GM12878 (cell line): ENCODE data around the gene CHIT1. TPM values are rescaled to one million over a fixed set of nuclear protein-coding genes. Genes with fewer than 3 reads are reported as not detected.
A peak's percentile ranks its signal among the peaks of the same experiment; 100 is the strongest.

Source experiments
- ATF3 ChIP-seq: IDR thresholded peaks from 2 replicates; pipeline ENCODE4 v1.6.1; 2011; ENCODE audit warnings: low read depth, mild to moderate bottlenecking, low read length, moderate library complexity, borderline replicate concordance; ENCODE audit errors: extremely low read depth
- BCL3 ChIP-seq: IDR thresholded peaks from 2 replicates; pipeline ENCODE4 v1.6.1; 2011; ENCODE audit warnings: borderline replicate concordance, low read depth, mild to moderate bottlenecking, moderate library complexity, low read length; ENCODE audit not compliant: insufficient read depth, poor library complexity, severe bottlenecking
- BHLHE40 ChIP-seq, 2 experiments: fragments of 450-650 bp in 1 of 2; IDR thresholded peaks; 2 replicates each; pipeline ENCODE4 v1.6.1; 2011 to 2017; ENCODE audit warnings: low read depth in 2 of 2, borderline replicate concordance in 1 of 2, improper control_type of control experiment in 1 of 2, low read length in 1 of 2, mild to moderate bottlenecking in 1 of 2
- CEBPB ChIP-seq, 2 experiments: fragments of 150-350 bp in 1 of 2; IDR thresholded peaks; 2 replicates each; pipeline ENCODE4 v1.6.1; 2012 to 2014; ENCODE audit warnings: low read depth in 2 of 2, low read length in 2 of 2, borderline replicate concordance in 1 of 2, inconsistent platforms in 1 of 2
- CREM ChIP-seq: IDR thresholded peaks from 2 replicates; pipeline ENCODE4 v1.6.1; 2014; ENCODE audit warnings: antibody characterized with exemption, low read depth
- ESRRA ChIP-seq: IDR thresholded peaks from 2 replicates; pipeline ENCODE4 v1.6.1; 2012; ENCODE audit warnings: mild to moderate bottlenecking, low read length, improper control_type of control experiment
- GABPA ChIP-seq: IDR thresholded peaks from 2 replicates; pipeline ENCODE4 v1.6.1; 2014; ENCODE audit warnings: antibody characterized with exemption, low read depth, mild to moderate bottlenecking, inconsistent platforms
- HDGF ChIP-seq: fragments of 450-650 bp; IDR thresholded peaks from 2 replicates; pipeline ENCODE4 v1.6.1; 2016; ENCODE audit warnings: antibody characterized with exemption
- MEF2A ChIP-seq: IDR thresholded peaks from 2 replicates; pipeline ENCODE4 v1.6.1; 2011; ENCODE audit warnings: low read depth, mild to moderate bottlenecking, low read length, moderate library complexity; ENCODE audit not compliant: insufficient read depth
- MEF2B ChIP-seq: fragments of 450-650 bp; IDR thresholded peaks from 2 replicates; pipeline ENCODE4 v1.6.1; 2018; ENCODE audit warnings: mild to moderate bottlenecking, moderate library complexity; ENCODE audit not compliant: partially characterized antibody, poor library complexity, severe bottlenecking
- MTA3 ChIP-seq: IDR thresholded peaks from 2 replicates; pipeline ENCODE4 v1.6.1; 2012; ENCODE audit warnings: low read length, inconsistent platforms, borderline replicate concordance
- NFYA ChIP-seq: IDR thresholded peaks from 2 replicates; pipeline ENCODE4 v1.6.1; 2011; ENCODE audit warnings: low read depth, mild to moderate bottlenecking, low read length, improper control_type of control experiment, borderline replicate concordance
- PML ChIP-seq: IDR thresholded peaks from 2 replicates; pipeline ENCODE4 v1.6.1; 2012; ENCODE audit warnings: low read length, inconsistent platforms
- POLR2A ChIP-seq: IDR thresholded peaks from 2 replicates; pipeline ENCODE4 v1.6.1; 2011; ENCODE audit warnings: low read depth, mild to moderate bottlenecking, low read length
- POLR2AphosphoS2 ChIP-seq: IDR thresholded peaks from 2 replicates; pipeline ENCODE4 v1.6.1; 2011; ENCODE audit warnings: low read depth, mild to moderate bottlenecking, low read length, improper control_type of control experiment, moderate library complexity
- RAD51 ChIP-seq: fragments of 450-650 bp; IDR thresholded peaks from 2 replicates; pipeline ENCODE4 v1.6.1; 2016; ENCODE audit warnings: moderate library complexity, mild to moderate bottlenecking, inconsistent platforms
- RELB ChIP-seq: fragments of 450-650 bp; IDR thresholded peaks from 2 replicates; pipeline ENCODE4 v1.6.1; 2017; ENCODE audit warnings: low read depth, mild to moderate bottlenecking, moderate library complexity
- RFX5 ChIP-seq: IDR thresholded peaks from 2 replicates; pipeline ENCODE4 v1.6.1; 2011; ENCODE audit warnings: low read depth, low read length, improper control_type of control experiment
- TBL1XR1 ChIP-seq: IDR thresholded peaks from 2 replicates; pipeline ENCODE4 v1.6.1; 2012; ENCODE audit warnings: low read depth, low read length, improper control_type of control experiment
- YBX1 ChIP-seq: fragments of 450-650 bp; IDR thresholded peaks from 2 replicates; pipeline ENCODE4 v1.6.1; 2016; ENCODE audit warnings: antibody characterized with exemption
- ZBED1 ChIP-seq: IDR thresholded peaks from 2 replicates; pipeline ENCODE4 v1.6.1; 2016; ENCODE audit warnings: borderline replicate concordance
- ZNF592 ChIP-seq: fragments of 450-650 bp; IDR thresholded peaks from 2 replicates; pipeline ENCODE4 v1.6.1; 2017; ENCODE audit warnings: mild to moderate bottlenecking, moderate library complexity
- polyA plus RNA-seq, 11 experiments: library from polyadenylated mRNA; depleted of rRNA in 4 of 11; unstranded in 6 of 11; stranded (reverse) in 5 of 11; fragments of >200 nt; fragmentation: Nextera tagmentation in 4 of 11; fragmentation: Illumina TruSeq in 1 of 11; extraction: Ambion mirVana in 4 of 11; extraction: Trizol in 1 of 11; gene quantifications; 1 replicate in 1 of 11; 2 replicates in 10 of 11; pipeline versions ENCODE4 v1.2.1 to v1.2.3, GENCODE V29; 2011 to 2016; ENCODE audit warnings: inconsistent platforms in 2 of 11, missing spikeins in 2 of 11, low read depth in 1 of 11
- total RNA-seq, 4 experiments: library from RNA; depleted of rRNA in 3 of 4; stranded (reverse); fragments of >200 nt in 3 of 4; fragmentation: Illumina TruSeq in 1 of 4; extraction: Trizol in 1 of 4; gene quantifications; 2 replicates each; pipeline versions ENCODE4 v1.2.1 to v1.2.3, GENCODE V29; 2013 to 2021

The CHIT1 gene
- total and polyA plus RNA-seq, 10 of the 15 experiments (the other 5 are each of a cell fraction or from before 2014, with no cell fraction given) = 0.02 to 2.1 (median 0.76) TPM

GRCh38 chr1:203273206-203273868 is 43.9 kb upstream of the CHIT1 start (continued):
- TF ChIP-seq RAD51 (0 out of 2 replicates have a peak, but pooled peaks have one; percentile 31), POLR2A (peak; percentile 70), ESRRA (no peak), BHLHE40 (IDR thresholded peaks at IDR 0.05; ENCODE audit: borderline replicate concordance in 1 of 2, low read depth in 2 of 2, low read length in 1 of 2) (peak; percentile 51 to 85; a peak in 3 of 4 replicates), PML (no peak), ATF3 (no peak), CREM (peak; percentile 44; the same call in 1 of the 2 replicates), NFYA (no peak), CEBPB (IDR thresholded peaks at IDR 0.05; ENCODE audit: borderline replicate concordance in 1 of 2, low read depth in 2 of 2, low read length in 2 of 2) (no peak), MTA3 (no peak), BCL3 (peak; percentile 65), TBL1XR1 (peak; percentile 37; the same call in 1 of the 2 replicates), RELB (peak; percentile 40; the same call in 1 of the 2 replicates), POLR2AphosphoS2 (peak; percentile 18; the same call in 1 of the 2 replicates), YBX1 (no peak), ZNF592 (peak; percentile 58; the same call in 1 of the 2 replicates), RFX5 (no peak; the same call in 1 of the 2 replicates), MEF2A (peak; percentile 73; the same call in 1 of the 2 replicates), ZBED1 (no peak), GABPA (no peak), MEF2B (peak; percentile 91), HDGF (peak; percentile 45; the same call in 1 of the 2 replicates)
